ENCODE data around the gene SVIL.
"Not testable (repeated sequence)": the region's sequence is repeated elsewhere in the genome, so short reads cannot be mapped to it uniquely, and the experiment has no call there.

The SVIL gene

DNA sequence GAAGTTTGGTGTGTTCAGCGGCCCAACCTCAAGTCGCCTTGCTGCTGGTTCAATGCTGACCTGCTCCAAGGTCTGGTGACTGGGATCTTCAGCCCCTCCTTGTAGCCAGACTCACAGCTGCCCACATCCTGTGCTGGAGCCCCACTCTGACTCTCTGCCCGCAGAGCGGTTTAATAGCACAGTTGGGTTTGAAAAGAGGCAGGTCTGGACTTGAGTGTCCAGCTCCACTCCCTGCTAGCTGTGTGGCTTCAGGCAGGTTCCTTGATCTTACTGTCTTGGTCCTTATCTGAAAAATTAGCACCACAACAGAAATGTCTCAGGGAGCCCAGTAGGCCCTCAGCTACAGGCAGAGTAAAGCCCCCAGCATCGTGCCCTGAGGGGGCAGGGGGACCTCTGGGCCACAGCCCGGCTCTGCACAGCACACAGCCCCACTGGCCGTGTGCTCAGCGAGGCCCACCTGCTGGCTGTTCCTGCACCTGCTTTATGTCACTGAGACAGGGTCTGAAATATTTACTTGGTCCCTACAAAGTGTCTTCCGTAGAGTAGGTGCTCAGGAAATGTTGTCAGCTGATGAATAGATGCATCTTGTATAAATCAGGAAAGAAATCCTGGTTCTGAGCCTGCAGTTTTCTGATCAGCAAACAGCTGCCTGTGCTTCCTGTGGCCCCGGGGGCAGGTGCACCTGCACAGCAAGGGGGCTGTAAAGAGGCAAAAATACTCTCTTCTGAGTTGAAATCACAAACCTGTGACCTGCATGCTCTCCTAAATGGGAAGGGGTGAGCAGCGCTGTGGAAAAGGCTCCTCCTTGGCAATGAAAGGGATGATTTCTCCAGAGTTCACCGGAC, 155.5 kb downstream of the SVIL start:
- no peak for FAIRE-seq

DNA sequence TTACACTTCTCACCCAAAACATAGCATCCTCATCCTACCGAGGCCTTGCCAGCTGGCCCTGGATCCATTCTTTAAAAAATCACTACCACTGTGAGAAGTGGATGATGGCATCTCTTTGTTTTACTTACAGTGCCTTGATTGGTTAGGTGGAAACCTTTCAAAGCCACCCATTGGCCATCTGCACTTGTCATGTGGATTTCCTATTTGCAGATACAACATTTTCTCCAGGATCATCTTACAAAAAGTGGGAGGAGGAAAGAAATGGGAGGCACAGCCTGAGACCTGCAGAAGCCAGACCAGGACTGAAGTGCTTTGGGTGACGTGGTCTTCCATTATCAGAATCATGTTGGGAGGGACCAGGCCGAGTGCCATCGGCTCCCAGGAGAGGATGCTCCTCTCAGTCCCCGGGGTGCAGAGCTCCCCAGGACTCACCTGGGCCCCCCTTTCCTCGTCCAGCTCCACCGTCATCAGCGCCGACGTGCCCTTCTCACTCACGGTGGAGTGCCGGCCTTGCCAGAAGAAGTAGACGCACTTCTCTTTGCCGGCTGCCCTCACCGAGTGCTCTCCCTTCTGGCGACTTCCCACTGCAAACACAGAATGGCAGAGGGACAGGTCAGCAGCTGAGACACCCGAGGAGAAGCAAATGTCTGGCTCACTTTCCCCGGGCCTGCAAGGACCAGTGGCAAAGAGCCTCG, 161.2 kb downstream of the SVIL start:
- FAIRE-seq: no peak

DNA sequence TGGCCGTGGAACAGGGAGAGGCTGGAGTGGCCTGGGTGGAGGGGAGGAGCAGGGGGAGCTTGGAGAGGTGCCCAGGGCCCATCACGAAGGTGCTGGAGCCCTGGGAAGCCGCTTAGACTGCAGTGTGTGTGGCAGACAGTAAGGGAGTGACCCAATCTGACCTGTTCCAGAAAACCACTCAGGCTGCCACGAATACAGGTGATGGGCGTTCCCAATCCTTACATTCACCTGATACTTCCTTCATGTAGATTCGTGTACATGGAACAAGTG, 161.7 kb downstream of the SVIL start:
- FAIRE-seq: no peak

DNA sequence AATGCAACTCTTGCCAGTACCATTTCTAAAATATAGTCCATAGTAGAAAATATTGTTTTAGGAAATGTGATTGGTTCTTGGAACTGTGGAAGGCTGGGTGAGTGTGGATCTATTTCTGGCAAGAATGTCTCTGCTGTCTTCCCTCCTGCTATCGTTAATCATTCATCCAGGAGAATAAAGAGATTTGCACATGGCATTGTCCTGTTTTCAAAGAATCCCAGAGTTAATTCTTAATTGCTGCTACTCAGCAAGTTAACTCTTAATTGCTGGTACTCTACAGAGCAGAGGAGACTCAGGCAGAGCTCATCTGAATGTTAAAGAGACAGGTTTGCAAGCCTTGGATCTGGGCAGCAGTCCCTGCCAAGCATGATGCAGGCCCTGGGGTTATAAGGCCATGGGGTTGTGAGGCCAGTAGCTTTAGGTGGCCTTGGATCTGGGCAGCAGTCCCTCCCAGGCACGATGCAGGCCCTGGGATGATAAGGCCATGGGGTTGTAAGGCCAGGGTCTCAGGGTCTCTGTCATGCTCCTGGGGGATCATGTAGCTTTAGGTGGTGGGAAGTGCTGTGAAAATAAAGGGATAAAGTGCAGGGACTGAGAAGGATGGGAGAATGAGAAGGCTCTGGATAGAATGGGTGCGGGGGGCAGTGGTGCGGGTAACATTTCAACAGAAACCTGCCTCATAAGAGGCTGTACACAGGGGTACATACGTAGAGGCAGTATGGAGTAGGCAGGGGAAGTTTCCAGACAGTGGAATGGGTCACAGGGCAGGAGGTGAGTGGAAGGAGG, 162.3 kb downstream of the SVIL start:
- FAIRE-seq: no peak

DNA sequence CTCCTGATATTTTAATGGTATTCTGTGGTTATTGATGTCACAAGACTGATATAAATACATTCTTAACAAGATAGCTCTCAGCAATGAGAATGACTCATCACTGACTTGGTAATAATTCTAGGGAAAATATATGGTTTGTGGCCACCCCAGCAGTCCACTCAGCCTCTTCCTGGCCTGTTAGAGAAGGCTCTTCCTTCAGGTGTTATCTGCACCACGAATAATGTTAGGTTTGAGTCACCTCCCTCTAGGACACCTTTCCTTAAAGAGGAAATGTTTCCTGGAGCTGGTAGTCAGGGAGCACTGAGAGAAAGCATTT, 163.3 kb downstream of the SVIL start:
- FAIRE-seq: no peak

DNA sequence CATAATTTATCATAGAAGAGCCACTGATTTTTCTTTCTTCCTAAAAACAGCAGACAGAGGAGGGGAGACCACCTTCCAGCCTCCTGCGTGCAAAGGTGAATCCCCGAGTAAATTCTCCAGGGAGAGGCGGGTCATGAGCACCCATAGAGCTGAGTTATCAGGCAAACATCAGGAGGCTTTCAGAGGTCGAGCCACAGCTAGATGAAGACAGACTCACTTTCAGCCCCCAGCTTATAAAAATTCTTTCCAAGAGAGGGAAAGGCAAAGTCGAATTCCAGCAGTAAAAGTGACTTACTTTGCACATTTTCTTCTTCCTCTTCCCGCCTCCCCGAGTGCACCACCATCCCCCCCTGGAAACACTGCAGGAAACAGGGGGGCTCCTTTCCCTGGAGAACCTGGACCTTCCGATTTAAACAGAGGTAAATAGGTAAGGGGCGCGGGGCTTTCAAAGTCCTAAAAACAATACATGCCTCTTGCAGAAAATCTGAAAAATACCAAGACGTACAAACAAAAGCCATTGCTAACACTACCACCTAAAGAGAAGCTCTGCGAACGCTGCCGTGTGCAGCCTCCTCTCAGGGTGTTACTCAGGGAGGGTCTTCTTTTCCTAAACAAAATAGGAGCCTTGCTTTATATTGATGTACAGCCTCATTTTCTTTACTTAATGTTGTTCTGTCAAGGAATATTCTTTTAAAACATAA, 163.8 kb downstream of the SVIL start:
- no peak for FAIRE-seq

DNA sequence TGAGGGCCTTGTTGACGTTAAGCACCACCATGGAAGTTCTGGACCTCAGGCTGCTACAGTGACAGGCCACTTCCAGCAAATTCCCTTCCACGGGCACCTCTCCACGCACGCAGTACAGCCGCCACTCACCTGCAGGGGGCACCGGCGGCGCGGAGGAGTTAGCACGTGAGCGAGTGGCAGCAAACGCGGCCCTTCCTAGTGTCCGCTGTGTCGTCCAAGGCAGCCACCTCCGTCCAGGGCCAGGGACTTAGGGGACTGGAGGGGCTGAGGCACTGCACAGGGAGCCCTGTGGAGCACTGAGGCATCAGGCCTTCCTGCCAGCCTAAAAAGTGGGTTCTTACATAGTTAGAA, 164.4 kb downstream of the SVIL start:
- no peak for FAIRE-seq

DNA sequence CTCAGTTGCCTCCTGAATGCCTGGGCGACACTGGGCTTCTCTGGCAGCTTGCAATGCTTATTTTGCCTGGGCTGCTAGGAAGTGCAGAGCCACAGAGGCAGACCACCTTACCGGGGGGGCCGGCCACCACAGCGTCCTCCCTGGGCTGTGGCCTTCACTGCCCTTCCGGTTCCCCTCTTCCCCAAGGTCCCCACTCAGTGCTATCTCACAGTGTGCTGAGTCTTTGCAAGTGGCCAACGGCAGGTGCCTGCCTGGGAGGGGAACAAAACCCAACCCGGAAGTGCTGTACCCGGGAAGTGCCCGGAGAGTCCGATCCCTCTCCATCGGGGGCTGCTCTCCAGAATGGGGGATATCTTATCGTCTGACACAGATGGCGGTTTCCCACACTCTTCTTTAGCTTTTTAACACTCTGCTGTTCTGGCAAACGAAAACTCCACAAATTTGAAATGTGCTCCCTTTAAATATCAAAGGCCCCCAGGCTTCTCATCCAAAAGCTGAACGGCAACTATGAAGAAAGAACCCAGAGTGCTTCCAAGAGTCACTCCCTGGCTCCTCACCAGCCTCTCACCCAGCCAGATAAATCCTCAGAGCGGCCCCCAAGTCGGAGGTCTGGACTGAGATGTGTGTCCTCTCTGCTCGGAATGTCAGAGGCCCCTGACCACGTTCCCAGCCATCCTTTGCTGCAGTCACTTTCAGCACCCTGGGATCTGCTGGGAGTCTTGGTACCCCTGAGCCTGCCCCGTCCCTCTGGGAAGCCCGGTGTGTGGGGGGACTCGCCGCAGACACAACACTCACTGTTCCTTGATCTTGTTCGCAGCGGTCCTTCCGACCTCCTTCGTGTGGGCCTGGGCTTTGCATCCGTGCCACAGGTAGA, 165.1 kb downstream of the SVIL start:
- no peak for FAIRE-seq

DNA sequence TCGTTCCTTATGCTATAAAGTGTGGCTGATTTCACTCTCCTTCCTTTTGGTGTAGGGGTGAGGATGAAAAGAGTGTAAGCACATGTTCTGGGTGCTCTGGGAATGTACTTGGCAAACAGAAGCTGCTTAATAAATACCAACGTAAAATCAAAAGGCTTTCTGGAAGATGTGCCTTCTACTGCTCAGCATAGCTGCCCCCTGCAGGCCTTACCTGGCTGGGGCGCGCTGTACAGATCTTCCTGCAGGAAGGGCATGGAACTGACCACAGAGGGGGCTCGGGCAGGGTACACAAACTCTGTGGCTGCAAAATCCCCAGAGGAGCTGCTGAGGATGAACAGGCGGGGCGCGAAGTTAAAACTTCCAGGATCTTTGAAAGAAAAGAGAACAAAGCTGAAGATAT, 169.4 kb downstream of the SVIL start:
- no peak for FAIRE-seq

DNA sequence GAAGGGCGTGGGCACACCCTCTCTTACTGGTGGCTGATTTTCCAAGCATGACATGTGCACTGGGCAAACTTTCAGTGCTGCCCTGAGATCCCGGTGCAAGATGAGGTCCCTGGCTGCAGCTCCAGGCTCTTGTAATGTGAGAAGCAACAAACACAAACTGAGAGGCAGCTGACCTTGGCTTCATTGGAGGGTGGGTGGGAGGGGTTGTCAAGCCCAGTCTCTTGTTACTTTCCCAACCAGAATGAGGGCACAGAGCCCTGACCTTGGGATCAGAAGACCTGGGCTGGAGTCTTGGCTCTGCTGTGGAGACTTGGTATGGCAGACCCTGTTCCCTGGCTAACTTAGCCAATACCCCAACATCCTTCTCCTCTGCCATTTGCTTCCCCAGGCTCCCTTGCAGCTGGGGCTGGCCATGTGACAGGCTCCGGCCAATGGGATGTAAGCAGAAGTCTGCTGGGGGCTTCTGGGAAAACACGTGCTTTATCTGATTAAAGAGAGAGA, 170.1 kb downstream of the SVIL start:
- FAIRE-seq: not testable (repeated sequence)

DNA sequence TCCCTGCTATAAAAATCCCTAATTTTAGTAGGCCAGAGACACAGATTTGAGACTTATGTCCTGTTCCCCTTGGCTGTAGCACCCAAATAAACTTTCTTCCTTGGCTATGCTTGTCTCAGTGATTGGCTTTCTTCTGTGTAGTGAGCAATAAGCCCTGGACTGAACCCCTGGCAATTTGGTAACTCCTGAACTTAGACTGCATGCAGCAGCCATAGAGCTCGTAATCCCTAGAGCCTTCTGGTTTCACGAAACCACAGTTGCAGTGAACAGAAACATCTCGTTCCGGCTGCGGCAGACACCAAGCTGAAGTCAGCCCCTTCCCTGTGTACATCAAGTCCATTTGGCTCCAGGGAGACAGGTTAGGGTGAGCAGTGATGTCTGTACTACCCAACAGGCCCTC, 173.7 kb downstream of the SVIL start:
- no peak for FAIRE-seq

DNA sequence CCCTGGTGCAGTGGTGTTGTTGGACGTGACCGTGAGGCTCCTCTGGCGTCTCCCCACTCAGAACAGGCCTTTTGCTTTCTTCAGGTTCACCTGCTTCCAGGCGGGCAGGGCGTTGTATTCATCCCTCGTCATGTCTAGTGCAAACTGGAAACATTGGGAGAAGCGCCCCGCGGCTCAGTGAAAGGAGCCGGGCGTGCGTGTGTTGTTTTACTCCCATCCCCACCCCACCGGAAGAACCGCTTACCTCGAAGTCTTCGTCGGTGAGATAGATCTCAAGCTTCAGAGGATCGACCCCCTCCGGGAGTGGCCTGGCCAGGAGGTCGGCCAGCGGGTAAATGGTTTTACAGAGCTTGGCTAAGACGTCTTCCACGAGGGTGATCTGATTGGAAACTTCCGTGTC, 176.6 kb downstream of the SVIL start:
- not testable (repeated sequence) for FAIRE-seq

DNA sequence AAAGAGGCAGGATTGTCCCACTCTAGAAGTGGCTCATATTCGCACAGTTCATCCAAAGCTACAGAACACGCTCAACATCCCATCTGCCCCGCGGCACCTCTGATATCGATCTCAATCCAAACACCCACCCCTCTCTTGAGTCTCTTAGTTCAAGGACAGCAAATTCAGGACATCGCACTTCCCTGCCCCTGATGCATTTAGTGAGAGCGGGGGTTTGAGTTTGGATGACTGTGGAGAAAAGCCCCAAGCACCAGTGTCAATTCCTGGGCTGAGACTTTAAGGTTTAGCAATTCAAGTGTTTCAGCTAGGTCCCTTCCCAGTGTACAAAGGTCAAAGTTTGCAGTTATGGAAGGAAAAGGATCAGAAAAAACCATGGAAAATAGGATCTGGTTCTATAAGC, 179.7 kb downstream of the SVIL start:
- no peak for FAIRE-seq

DNA sequence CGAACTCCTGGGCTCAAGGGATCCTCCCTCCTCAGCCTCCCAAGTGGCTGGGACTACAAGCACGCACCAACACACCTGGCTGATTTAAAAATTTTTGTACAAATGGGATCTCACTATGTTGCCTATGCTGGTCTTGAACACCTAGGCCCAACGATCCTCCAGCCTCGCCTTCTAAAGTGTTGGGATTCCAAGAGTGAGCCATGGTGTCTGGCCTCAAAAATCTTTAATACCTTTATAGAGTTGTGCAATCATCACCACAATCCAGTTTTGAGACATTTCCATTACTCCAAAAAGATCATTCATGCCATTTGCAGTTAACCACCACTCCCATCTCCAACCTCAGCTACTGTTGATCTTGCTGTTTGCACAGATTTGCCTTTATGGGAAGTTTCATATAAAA, 180.5 kb downstream of the SVIL start:
- no peak for FAIRE-seq

DNA sequence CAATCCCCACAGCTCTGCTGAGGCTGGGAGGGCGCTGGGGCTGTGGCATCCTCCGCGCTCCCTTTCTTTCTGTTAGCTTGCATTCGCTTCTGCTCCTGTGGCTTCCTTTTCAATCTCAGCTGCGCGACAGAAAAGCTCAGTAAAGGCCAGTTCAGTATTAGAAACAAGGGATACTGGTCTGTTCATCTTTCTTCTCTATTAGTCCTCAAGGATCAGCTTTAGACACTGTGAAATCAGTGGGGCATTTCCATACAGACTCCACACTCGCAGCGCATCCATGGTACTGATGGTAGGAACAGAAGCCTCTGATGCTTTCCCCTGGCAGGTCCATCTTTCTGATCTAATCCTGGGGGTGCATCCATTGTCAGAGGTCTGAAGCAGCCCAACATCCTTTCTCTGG, 182.2 kb downstream of the SVIL start:
- no peak for FAIRE-seq

DNA sequence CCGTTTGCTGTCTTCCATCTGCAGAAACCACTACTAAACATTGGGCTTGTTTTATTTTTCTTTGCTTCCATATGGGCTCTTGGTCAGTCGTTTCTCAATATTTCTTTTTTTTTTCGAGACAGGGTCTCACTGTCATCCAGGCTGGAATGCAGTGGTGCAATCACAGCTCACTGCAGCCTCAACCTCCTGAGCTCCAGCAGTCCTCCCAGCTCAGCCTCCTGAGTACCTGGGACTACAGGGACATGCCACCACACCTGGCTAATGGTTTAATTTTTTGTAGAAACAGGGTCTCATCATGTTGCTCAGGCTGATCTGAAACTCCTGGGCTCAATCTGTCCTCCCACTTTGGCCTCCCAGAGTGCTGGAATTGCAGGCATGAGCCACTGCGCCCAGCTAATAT, 182.8 kb downstream of the SVIL start:
- no peak for FAIRE-seq

DNA sequence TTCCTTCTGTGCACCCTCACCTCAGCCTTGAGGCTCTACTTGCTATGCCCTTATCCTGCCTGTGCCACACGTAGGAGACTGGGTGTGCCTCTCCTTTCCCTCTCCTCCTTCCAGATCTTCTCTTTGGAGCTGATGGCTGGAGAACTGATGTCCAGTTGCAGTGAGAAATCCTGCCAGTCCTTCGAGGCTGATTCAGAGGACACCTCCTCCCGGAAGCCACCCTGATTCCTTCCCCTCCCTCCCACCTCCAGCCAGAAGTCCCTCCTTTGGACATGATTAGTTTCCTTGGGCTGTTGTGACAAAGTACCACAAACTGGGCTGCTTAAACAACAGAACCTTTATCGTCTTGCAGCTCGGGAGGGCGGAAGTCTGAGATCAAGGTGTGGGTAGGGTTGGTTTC, 184.4 kb downstream of the SVIL start:
- FAIRE-seq: no peak

DNA sequence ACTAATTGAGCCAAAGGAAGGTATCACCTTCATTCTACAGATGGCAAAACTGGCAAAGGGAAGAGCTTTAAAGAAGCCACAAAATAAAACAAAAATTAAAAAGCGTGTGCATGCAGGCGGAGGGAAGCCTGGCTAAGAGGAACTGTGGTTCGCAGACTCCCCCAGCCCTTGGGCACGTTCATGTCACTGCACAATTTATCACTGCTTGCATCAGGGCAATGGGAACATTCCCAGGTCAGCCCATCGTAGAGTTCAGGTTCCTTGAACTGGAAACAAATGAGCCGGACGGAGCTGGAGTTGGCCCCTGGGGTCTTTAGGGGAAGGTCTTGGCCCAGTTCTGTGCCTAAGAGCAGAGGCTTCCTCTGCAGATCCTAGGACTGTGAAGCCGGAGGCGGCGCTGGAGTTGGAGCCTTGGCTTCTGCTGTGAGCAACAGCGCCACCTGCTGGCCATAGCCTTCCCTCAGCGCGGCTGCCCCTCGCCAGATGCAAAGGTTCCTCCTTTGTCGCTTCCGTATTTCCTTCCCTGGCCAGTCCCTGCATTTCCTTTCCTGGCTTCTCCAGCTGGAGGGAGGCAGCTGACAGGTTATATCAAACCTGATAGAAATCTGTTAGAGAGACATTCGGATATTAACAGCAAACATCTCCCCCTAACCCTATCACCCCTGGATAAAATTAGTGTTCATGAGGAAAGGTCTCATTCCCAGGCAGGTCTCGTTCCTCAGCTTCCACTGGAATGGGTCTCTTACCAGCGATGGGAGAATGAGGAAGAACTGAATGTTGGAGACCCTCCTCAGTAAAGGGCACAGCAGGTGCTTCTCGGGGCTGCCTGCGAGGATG, 185.8 kb downstream of the SVIL start:
- FAIRE-seq: not testable (repeated sequence)

DNA sequence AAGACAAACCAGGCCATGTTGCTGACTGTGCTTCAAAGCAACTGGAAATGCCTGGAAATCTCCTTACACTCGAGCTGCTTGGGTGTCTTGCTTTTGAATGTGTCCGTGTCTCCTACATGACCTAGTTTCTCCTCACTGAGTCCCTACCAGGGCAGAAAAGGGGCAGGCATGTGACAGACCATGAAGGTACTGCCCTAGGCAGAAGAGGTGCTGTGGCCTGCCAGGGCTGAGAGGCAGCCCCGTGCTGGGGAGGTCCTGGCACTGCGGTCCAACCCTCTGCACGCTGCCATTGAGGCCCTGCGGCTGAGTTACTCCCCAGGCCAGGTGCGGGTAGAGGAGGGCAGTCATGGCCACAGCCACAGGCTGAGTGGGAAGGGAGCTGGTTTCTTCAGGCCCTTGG, 186.6 kb downstream of the SVIL start:
- FAIRE-seq: no peak

DNA sequence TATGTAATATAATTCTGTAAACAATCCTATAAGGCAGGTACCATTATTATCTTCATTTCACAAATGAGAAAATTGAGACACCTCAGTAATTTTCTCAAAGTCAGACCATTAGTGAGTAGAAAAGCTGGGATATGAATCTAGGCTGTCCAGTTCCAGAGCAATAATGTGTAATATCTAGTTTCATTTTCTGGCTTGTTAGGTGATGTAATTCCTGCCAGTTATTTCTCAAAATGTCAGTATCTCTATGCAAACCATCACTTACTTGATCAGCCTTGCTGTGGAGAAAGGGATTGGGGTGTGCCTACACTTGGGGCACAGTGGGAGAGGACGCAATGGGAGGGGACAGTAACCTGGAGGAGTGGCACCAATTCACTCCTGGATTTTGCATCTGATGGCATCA, 188.4 kb downstream of the SVIL start:
- no peak for FAIRE-seq

DNA sequence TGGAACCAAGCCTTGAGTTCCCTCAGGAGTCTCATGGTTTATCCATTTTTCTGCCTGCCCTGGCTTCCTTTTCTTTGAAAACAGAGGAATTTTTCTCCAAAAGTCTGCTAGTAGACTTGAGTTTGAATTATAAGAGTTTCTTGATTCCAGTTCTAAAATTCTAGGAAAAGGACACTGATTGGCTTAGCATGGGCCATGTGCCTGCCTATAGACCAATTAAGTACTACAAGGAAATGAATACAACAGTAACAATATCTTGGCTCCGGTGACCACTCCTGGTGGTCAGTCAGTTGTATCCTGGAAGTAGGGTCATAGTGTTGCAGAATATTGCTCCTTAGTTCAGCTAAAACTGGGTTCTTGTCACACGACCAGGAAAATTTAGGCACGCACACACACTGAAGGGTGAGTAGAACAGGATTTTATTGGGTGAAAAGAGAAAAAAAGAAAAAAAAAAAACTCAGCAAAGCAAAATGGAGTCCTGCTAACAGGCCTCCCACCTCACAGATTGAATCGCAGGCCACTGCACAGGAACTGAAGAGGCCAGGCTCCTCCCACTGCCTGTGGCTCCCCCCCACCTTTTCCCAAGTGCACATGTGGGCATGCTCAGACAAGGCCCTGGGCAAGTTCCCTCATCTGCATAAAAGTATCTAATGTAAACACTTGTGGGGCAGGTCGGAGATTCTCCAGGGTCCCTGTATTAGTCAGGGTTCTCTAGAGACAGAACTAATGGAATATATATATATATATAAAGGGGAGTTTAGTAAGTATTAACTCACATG, 190.8 kb downstream of the SVIL start:
- FAIRE-seq: no peak
